NCI-H1417 (cell line): ENCODE measurements around the gene PTPRR.
"Not testable (repeated sequence)": the region's sequence is repeated elsewhere in the genome, so short reads cannot be mapped to it uniquely, and the experiment has no call there.

Experiments
- DNase-seq, 3 experiments: peaks; one replicate each; lab custom pipeline; 2025; lab: John Stamatoyannopoulos, UW

The PTPRR gene

DNA sequence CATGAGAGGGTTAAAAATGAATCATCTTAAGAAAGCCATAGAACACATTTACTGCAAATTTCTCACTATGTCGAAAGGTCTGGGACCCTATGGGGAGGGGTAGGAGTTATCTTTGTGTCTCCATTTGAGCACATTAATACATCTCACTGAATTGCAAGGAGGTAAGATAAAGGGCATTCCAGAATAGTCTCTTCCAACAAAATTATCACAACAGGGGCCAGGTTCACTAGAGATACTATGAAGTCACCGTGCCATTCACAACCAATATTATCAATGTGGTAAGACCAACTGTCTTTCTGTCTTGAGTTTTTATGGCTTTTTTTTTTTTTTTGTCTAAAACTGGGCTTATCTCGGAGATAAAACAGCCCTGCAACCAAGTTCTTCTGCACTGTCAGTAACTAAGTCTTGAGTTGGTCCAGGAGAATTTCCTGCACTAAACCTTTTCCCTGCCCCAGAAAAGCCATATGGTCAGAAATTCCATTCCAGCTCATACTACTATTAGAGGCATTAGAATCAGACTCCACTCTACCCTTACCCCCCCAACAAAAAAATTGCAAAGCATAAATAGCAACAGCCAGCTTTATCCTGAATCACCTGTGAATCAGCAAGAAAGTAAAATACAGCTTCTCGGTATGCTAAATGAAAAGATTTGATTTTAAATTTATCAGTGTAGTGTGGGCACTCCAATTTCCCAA is 79.7 kb downstream of the PTPRR start:
- DNase-seq, result no peak

DNA sequence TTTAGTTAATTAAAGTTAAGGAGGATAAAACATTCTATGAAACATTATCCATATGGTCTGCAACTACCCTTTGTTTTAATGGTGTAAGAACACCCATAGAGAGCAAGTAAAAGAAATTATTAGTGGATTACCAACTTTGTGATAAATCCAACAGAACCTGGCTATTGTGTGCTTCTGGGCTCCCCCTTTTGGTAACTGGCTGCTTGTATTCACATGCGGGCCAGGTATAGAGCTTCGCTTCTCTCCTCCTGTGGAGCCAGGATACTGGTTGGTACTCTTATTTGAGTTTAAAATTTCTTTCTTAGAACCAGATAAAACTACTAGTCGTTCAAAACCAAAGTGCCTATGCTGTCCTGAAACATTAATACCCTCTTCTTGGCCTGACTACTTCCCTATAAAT is 81.0 kb downstream of the PTPRR start:
- DNase-seq, result no peak

DNA sequence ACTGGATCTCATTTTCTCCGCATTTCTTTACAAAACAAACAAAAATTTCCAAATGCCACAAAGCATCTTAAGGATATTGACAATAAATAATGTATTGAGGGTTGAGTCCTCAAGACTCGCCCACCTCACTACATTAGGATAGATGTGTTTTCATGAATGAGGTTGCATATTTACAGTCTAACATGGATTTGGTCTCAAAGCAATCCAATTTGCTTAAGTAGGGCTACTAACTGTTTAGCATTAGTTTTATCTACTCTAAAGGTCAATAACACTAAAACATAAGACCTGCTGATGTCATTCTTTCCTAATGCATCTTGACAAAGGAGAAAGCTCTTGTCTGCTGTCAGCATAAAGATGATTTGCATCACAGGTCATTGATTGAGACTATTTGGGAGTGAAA is 82.4 kb downstream of the PTPRR start:
- no peak for DNase-seq

DNA sequence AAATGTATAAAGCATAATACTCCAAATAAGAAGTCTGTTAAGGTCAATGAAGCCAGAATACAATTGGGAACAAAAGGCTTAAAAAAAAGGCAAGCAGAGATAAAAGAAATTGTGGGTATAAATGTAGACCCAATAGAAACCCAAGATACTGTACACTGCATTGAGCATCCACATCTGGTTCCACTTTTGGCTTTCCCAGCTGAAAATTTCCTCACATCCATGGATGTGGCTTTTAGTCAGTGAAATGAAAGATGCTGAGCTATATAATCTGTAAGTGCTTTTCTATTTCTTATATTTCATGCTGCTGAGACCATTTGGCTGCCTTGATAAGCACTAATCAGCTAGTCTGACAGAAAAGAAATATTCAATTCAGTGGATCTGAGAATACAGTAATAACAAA is 83.5 kb downstream of the PTPRR start:
- DNase-seq, result no peak

DNA sequence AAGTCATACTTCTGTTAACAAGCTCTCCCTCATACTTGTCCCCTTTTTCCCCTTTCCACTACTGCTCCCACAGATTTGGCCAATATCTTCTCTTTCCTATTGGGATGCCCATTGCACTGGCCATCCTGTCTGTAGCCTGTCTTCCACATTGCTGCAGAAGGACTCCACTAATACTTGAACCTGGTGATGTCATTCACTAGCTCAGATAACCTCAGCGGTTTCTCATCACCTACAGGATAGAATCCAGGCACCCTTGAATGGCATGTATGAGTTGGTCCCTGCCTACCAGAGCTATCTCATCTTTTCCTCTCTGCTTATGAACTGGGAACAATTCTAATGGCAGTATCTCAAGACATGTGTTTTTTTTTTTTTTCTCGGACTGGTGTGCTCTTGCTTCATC is 84.6 kb downstream of the PTPRR start:
- no peak for DNase-seq

DNA sequence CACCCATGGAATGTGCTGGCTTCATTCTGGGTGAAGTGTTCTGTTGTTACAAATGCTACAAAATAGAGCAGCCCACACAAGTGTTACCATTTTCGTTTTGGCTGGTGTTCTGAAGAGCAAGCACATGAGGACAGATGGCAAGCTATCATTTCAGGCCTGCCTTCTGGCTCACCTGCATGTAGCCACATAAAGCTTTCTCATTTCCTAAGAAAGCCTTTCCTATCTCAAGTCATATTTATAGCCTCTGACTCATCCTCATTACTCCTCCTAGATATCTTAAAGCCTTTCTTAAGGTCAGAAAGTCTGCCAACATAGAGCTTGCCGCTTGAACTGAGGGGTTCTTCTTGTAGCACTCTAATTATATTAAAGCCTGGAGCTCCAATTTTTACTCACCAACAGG is 89.0 kb downstream of the PTPRR start:
- no peak for DNase-seq

DNA sequence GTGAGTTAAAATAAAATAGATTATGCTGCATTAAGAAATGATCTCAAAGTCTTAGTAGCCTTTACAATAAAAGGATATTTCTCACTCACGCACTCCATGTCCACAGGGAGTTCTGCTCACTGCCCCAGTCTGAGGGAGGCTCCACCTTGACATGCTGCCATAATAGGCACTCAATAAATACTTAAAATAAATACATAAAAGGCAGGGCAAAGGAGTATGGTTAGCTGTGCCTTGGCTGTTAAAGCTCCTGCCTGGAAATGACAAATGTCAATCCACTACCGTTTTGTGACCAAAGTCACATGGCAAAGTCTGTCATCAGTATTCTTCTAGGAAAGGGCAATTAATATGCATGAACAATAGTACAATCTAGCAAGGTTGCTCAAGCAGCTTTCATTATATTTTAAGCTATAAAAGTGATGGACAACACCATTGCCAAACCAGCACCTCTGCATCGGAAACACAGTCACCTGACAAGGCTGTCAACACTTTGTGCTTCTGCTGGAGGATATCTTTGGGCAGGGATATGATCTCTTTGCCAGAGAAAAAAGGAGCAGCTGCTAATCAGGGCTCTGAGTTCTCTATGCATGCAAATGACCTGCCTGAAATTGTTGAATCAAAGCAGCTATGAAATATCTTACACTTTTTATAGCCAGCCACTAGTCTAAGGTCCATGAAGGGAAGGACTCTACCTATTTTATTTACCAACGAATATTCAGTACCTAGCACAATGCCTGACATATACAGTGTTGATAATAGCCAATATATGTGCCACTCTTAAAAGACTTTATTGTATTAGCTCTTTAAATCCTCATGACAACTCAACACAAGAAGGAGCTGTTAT is 90.1 kb downstream of the PTPRR start:
- no peak for DNase-seq

DNA sequence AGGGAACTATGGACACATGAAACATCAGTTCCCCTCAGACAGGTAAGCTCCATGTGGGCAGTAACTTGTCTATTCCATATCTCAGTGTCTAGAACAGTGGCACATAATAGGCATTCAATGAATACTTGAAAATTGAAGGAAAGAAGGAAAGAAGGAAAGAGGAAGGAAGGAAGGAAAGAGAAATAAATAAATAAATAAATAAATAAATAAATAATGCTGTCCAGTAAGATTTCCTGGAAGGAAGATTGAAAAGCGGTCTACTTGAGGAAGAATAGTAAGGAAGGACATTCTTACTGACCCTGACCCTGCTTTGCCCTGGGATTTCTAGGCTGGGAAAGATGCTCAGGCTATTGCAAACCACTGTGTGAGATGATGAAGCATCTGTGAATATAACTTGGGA is 91.5 kb downstream of the PTPRR start:
- DNase-seq, result no peak

DNA sequence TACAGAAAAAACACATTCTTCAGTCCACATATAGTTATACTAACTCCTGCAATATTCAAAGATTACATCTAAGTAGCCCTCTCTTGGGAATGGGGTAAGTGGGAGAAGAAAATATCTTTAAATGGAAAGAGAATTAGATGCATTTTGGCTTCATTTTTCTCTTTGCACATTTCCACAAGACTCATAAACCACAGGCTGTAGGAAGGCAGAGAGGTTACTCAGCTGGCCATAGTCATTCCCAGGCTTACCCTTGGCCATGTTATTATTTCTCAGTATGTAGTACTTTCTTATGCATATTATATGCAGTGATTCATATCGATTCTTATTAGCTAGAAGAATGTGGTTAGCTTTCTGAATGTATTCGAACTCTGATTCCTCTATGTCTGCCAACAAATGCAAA is 92.2 kb downstream of the PTPRR start:
- no peak for DNase-seq

DNA sequence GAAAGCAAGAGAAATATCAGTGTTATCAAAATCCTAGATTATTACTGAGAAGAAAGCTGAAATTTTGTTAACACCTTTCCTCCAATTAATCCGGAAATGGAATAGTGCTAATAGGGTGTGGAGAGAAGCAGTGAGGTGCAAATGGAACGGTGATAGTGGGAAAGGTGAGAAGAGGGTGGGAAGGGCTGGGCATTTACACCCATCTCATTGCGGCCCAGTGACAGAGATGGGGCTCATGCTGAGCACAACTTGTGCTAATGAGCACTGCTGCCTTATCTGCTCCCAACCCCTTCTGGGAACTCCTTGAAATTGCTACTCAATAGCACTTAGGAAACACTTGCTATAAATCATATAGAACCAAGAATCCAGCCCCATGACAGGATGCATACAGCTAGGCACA is 94.4 kb downstream of the PTPRR start:
- DNase-seq, result peak; percentile 2 to 59 (median 53)

DNA sequence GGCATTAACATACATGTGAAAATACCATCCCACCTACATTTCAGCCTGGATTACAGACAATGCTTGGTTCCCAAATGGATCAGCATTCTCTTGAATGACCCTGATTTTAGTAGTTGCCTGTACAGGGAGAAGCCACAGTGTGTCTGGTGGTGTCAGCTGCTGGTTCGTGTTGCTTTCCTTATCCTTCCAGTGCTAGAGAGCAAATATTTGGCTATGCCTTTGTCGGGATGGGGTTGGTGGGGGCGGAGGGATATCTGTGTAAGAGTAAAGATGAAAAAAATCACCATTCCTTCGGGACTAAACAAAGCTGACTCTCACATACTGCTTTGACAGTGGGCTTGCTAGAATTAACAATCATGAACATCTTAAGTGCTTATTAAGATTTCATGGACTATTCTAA is 96.0 kb downstream of the PTPRR start:
- no peak for DNase-seq

DNA sequence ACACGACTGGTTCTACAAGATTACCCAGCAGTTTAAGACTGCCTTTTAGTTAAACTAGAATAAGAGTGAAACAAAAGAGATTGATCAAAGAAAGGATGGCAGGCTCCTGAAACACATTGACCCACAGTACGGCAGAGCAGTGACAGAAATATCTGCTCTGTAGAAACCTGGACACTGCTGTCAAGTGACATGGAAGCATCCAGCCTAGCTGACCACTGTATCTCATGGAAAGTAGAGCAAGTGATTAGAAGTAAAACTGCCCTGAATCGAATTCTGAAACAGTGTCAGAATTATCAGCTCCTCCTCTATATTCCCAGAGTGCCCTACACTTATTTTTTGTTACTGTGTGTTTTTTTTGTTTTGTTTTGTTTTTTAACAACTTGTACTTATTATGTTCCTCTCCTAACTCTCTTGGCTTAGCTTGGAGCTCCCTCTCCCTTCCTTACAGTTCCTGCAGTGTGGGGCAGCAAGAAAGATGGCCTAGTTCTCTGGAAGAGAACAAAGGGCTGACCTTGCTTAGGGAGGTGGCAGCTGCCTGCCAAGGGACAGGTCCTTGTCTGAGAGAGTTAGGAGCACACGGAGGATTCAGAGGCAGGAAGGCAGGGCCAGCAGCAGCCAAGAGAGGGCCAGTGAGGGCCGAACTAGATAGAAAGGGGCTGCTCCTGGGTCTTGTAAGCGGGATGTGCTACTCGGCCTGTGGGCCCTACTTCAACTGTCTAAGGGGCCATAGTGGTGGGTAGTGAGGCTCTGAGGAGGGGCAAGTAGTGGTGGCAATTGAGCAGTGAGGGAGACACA is 97.2 kb downstream of the PTPRR start:
- DNase-seq, result no peak

DNA sequence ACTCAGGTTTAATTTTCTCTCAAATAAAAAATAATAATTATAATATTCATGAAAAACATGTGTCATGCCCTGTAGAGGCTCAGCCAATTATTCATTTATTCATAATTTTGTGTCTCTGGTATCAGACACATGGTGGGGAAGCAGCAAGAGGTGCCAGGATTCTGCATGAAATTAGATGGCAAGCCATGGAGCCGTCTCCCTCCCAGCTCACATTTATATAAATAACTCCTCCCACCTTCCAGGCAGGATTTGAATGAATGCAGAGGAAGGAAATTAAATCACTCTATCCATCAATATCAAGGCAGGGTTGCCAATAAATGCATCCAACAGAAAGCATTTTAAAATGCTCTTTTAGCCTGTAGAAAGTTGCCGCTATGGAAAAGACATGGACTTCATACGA is 98.1 kb downstream of the PTPRR start:
- no peak for DNase-seq

DNA sequence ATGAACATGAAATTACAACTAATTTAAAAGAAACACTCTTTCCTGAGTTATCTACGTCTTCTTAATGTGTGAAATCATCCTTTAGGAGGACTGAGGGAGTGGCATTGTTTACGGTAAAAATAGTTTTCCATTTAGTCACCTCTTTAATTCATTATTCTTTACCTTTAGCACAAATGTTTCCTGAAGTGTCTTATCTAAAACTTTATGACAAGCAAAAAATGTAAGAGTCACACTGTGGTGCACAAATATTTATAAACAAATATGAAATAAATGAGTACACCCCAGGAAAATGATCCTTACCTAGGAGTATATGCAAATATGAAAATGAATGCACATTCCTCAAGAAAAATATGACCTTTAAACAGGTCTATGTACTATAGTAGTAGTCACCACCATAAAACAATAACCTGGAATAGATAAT is 104.6 kb downstream of the PTPRR start:
- no peak for DNase-seq

DNA sequence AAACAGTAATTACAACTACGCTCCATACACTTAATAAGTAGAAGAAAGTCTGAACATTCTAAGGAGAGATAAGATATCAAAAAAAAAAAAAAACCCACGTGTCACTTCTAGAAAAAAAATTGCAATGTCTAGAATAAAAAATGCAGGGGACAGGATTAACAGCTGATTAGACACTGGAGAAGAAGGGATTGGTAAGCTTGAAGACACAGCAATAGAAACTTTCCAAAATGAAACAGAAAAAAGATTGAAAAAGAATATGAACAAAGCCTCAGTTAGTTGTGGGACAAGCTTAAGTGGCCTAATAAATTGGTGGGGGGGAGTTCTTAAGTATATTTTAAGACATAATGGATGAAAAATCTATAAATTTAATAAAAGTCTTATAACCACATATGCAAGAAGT is 105.5 kb downstream of the PTPRR start:
- no peak for DNase-seq

DNA sequence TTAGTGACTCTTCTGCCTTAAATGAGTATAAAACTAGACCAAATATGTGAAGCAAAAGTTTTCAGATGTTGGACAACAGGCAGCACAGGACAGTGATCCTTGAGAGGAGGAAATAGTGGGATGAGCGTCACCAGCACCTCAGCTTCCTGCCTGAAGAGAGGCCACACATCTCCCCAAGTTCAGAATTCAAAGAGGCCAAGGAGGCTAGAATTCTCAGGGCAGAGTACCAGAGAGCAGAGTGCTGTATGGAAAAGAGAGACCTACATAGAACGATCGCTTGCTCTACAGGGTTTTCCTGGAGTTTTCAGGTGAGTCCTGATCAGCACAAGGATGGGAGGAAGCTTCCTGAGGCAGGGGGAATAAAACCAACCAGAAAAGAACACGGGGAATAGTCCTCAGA is 107.0 kb downstream of the PTPRR start:
- no peak for DNase-seq

DNA sequence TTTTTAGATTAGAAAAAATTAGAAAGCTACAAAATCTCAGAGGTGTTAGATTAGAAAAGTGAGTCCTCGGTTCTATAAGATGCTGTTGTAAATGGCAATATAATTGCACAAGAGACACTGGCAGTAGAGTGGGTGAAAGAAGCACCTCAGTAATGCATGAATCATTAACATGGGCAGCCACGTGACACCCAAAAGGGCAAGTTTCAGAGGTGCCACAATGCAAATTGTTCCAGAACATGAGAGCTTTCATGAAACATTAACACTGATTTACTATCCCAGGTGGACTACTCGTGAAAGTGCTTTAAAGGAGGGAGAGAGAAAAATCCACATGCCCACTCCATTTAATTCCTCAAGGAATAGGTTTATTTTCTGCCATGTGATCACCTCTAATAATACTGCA is 108.4 kb downstream of the PTPRR start:
- peak in 1 of 3 experiments; percentile 48 for DNase-seq

DNA sequence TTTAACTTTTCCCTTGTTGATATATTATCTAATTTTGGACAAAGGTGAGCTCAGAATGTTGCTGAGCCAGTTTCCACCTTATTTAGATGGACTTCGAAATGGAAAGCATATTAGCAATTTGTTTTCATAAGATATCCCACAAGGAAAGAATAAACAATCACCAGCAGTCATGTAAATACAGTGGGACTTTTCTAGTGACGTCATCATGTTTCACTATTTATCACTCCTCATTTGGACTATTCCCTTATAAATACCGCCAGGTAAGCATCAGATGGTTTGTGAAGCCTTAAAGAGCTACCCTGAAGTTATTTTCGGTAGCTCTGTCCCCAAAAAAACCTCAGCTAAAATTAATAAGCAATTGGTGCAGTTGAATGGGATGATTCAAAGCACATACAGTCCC is 110.7 kb downstream of the PTPRR start:
- DNase-seq, result no peak

DNA sequence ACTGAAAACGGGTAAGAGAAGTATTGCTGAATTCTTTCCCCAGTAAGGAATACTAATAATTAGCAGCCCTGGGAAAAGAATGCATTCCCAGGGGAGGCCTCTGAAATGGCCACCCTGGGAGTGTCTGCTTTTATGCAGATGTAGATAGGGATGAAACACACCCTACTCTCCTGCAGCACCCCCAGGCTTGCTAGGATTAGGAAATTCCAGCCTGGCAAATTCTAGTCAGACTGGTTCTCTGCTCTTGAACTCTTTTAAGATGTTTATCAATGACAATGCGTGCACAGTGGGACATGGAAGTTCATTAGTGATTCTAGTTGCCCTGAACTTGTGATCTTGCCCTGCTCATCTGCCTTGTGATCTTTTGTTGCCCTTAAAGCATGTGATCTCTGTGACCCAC is 112.5 kb downstream of the PTPRR start:
- not testable (repeated sequence) for DNase-seq

DNA sequence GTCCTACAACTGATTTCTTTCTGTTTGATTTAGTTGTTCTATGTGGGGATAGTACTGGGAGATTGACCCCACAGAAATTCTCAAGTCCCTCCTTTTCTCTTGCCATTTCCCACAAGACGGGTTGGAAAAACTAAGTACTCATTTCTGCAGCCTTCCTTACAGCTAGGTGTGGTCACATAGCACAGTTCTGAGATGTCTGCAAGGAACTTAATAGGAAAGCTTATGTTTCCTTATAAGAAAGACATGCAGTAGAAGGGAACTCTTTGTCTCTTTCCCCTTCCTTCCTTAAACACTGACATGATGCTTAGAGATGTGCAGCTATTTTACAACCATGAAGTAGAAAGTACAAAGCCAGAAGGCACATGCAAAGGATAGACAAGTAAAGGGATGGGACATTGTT is 113.7 kb downstream of the PTPRR start:
- DNase-seq, result no peak

DNA sequence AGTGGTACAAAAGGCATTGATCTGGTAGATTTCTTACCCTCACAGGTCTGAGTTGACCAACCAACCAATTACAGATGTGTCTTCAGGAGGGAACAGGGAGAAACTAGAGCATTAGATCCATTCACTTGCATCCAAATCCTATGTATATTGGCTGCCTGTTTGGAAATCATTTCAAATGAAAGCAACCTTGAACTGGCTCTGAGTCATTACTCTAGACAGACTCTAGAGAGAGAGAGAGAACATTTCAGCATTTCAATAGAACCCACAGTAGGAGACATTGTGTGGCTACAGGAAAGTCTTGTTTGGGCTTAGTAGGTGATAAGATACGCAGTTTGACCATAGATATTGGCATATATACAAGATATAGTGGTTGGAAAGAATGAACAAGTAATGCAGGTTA is 114.5 kb downstream of the PTPRR start:
- DNase-seq, result no peak

DNA sequence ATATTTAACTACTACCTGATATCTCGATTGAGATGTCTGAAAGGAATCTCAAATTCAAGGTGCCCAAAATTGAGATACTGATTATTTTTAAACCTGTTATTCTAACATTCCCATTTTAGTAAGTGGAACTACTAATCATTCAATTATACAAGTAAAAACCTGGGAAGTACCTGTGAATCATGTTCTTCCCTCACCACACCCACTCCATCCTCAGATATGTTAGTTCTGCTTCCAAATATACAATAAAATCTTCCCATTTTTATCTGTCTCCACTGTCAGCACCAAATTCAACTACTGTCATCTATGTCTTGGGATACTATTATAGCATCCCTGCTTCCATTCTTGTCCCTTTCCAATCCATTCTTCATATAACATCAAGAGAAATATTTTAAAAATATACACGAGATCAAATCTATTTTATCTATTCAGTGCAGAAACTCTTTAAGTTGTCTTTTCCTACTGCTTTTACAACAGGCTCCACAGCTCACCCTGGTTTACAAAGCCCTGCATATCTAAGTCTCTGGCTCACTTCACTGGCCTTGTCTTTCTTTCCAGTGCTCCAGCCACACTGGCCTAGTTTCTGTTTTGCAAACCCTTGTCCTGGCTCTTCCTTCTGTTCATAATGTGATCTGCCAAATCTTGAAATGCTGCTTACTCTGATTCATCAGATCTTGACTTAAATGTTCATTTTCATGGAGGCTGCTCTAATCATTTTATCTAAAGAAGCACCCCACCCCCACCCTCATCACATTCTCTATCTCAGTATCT is 122.3 kb downstream of the PTPRR start:
- no peak for DNase-seq
